Measurements from ENCODE around the gene RYR1.
A peak's percentile ranks its signal among the peaks of the same experiment; 100 is the strongest.
"Not testable (repeated sequence)": the region's sequence is repeated elsewhere in the genome, so short reads cannot be mapped to it uniquely, and the experiment has no call there.

Gene RYR1

DNA sequence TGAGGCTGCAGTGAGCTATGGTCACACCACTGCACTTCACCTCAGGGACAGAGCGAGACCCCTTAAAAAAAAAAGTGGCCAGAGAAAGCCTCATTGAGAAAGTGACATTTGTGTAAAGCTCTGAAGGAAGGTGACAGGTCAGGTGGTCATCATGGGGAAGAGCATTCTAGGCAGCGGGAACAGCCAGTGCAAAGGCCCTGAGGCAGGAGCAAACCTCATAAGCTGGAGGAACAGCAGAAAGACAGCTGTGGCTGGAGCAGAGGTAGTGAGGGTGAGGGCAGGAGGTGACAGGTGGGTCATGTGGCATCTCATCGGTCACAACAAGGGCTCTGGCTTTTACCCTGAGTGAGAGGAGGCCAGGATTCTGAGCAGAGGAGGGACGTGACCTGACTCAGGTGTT is 64.4 kb downstream of the RYR1 start:
- in situ Hi-C loops (cut with HindIII; ENCODE audit: low pct_ligation_motif_present, low pct_unique_long_range_greater_than_20kb, low sequenced_read_pairs), result no loop called here
- DNase-seq, result no peak

DNA sequence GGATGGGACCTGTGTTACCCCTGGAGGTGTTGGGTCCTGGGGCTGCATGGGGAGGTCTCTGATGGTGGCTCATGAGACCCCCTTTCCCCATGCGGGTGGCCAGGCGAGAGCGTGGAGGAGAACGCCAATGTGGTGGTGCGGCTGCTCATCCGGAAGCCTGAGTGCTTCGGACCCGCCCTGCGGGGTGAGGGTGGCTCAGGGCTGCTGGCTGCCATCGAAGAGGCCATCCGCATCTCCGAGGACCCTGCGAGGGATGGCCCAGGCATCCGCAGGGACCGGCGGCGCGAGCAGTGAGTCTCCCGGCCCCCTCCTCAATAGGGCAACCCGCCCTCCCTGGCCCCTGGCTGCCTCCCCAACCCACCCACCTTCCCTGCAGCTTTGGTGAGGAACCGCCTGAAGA is 66.0 kb downstream of the RYR1 start:
- in situ Hi-C loops (cut with HindIII; ENCODE audit: low pct_ligation_motif_present, low pct_unique_long_range_greater_than_20kb, low sequenced_read_pairs), result no loop called here
- DNase-seq, result no peak

DNA sequence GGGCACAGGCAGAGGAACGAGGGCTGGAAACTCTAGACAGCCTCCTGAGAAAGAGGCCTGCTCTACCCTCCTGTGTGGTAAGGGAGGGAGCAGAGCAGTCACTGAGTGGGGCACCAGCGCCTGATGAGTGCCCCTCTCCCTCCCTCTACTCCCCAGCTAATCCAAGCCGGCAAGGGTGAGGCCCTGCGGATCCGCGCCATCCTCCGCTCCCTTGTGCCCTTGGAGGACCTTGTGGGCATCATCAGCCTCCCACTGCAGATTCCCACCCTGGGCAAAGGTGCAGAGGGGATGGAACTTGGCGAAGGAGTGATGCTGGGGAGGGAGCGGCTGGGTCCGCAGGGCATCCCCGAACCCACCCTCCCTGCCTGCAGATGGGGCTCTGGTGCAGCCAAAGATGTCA is 67.0 kb downstream of the RYR1 start:
- in situ Hi-C loops (cut with HindIII; ENCODE audit: low pct_ligation_motif_present, low pct_unique_long_range_greater_than_20kb, low sequenced_read_pairs), result no loop called here
- DNase-seq, result no peak

DNA sequence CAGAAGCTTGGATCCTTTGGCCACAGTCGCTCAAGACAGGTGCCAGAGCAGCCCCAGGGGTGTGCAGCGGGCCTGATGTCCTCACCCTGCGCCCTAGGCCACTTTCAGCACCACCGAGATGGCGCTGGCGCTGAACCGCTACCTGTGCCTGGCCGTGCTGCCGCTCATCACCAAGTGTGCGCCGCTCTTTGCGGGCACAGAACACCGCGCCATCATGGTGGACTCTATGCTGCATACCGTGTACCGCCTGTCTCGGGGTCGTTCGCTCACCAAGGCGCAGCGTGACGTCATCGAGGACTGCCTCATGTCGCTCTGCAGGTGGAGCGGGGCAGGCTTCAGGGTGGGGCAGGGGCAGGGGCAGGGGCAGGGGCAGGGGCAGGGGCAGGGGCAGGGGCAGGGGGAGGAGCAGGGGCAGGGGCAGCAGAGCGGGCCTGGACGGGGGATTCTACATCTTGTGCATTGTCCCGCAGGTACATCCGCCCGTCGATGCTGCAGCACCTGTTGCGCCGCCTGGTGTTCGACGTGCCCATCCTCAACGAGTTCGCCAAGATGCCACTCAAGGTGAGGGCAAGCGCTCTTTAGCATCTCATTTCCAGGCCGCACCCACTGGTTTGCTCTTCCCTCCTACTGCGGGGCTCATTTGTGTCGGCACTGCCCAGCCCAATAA is 69.1 kb downstream of the RYR1 start:
- in situ Hi-C loops (cut with HindIII; ENCODE audit: low pct_ligation_motif_present, low pct_unique_long_range_greater_than_20kb, low sequenced_read_pairs), result no loop called here
- no peak for DNase-seq

DNA sequence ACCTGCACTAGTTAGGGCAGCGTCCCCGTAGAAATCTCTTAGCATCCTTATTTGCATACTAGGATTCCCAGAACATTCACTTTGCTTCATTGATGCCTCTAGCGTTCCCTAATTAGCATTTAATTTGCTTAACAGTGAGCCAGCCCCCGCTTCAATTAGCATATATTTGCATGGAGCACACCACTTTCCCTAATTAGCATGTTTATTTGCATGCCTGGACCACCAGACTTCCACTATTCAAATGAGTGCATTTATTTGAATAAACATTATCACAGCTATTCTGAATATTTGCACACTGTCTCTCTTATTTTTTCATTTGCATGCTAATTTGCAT is 69.6 kb downstream of the RYR1 start:
- no peak for DNase-seq
- in situ Hi-C loops (cut with HindIII; ENCODE audit: low pct_ligation_motif_present, low pct_unique_long_range_greater_than_20kb, low sequenced_read_pairs), result no loop called here

DNA sequence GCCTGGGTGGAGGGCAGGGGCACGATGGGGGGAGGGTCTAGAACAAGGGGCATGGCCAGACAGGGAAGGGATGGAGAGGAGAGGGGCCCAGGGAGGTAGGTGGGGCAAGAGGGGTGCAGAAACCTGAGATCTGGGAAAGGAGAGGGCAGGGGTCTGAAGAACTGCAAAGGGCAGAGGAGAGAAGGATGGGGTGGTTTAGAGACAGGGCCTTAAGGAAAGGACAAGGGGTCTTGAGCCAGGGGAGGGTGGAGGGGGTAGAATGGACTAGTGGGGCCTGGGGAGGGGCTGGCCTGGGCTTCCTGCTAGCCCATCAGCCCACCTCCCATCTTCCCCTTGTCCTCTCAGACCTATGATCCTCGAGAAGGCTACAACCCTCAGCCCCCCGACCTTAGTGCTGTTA is 72.5 kb downstream of the RYR1 start:
- no peak for DNase-seq
- in situ Hi-C loops (cut with HindIII; ENCODE audit: low pct_ligation_motif_present, low pct_unique_long_range_greater_than_20kb, low sequenced_read_pairs), result no loop called here

DNA sequence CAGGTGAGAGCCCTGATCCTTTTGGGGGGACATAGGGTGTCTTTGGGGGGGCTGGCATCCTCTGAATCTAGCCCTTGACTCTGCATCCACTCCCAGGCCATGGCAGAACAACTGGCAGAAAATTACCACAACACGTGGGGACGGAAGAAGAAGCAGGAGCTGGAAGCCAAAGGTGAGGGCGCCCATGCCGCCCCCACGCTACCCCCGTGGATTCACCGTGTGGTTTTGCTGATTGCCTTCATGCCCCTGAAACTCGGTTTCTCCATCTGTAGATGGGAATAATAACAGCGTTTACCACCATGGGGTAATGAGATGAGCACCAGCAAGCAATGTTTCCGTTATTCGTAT is 72.9 kb downstream of the RYR1 start:
- DNase-seq, result no peak
- in situ Hi-C loops (cut with HindIII; ENCODE audit: low pct_ligation_motif_present, low pct_unique_long_range_greater_than_20kb, low sequenced_read_pairs), result no loop called here

DNA sequence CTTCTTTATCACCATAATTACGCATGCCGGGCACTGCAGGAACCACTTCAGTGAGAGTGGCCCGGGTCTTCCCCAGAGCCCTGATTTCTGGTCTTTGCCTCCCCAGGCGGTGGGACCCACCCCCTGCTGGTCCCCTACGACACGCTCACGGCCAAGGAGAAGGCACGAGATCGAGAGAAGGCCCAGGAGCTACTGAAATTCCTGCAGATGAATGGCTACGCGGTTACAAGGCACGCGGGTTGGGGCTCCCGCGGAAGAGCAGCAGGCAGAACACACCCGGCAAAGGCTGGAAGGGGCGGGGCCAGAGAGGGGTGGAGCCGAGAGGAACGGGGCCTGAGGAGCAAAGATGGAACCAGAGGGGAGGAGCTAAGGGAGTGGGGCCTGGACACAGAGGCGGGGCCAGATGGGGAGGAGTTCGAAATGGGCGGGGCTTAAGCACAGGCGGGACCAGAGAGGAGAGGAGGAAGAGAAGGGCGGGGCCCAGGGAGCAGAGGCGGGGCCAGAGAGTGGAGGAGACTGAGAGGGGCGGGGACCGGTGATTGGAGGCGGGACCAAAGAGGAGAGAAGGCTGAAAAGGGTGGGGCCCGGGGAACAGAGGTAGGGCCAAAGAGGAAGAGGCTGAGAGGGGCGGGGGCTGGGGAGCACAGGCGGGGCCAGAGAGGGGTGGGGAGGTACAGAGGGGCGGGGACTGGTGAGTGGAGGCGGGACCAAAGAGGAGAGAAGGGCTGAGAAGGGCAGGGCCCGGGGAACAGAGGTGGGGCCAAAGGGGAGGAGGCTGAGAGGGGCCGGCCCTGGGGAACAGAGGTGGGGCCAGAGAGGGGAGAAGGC is 73.4 kb downstream of the RYR1 start:
- DNase-seq, result peak; percentile 70
- in situ Hi-C loops (cut with HindIII; ENCODE audit: low pct_ligation_motif_present, low pct_unique_long_range_greater_than_20kb, low sequenced_read_pairs), result no loop called here

DNA sequence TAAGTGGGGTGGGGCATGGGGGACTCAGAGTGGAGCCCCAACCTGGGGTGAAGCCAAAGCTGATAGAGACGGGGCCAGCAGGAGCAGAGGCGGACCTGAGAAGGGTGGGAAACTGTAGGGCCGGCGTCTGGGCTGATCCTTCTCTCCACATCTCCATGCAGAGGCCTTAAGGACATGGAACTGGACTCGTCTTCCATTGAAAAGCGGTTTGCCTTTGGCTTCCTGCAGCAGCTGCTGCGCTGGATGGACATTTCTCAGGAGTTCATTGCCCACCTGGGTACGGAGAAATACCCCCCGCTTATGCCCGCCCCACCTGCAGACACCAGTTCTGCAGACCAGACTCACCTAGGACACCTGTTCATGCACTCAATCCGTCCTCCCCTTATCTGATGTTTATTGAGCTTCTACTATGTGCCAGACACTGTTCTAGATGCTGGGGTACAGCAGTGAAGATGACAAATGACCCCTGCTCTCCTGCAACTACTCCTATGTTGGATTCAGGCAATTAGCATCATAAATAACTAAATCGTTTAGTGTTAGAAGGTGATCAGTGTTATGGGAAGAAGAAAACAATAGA is 74.1 kb downstream of the RYR1 start:
- DNase-seq, result no peak

DNA sequence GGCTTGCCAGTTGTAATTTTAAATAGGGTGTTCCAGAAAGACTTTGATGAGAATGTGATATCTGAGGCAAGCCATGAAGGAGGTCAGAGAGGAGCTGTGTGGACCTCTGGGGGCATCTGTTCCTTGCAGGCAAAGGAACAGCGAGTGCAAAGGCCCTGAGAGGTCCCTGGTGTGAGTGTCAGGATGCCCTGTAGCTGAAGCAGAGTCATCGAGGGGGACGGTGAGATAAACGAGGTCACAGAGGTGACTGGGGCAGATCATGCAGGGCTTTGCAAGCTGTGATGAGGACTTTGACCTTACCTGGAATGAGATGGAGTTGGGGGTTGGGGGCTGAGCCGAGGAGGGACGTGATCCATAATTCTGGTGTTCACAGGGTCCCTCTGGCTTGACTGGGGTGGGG is 75.0 kb downstream of the RYR1 start:
- DNase-seq, result no peak
- in situ Hi-C loops (cut with HindIII; ENCODE audit: low pct_ligation_motif_present, low pct_unique_long_range_greater_than_20kb, low sequenced_read_pairs), result no loop called here

More for the DNA sequence above, 74.1 kb downstream of the RYR1 start:
- in situ Hi-C loops (cut with HindIII; ENCODE audit: low pct_ligation_motif_present, low pct_unique_long_range_greater_than_20kb, low sequenced_read_pairs), result no loop called here

DNA sequence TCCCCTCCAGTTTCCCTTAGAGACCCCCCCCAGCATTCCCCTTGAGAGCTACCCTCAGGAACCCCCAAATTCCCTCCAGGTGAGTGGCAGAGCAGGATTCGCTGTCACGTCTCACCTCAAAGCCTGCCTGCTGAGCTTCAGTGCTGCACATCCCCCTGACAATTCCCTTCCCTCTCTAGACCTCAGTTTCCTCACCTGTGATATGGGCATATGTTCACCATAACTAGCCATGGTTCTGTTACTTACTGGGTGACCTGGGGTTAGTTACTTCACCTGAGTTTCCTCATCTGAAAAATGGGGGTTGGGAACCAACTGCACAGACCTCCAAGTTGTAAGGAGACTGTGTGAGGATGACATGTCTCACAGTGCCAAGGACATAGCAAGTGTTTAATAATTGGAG is 75.5 kb downstream of the RYR1 start:
- DNase-seq, result no peak
- in situ Hi-C loops (cut with HindIII; ENCODE audit: low pct_ligation_motif_present, low pct_unique_long_range_greater_than_20kb, low sequenced_read_pairs), result no loop called here

DNA sequence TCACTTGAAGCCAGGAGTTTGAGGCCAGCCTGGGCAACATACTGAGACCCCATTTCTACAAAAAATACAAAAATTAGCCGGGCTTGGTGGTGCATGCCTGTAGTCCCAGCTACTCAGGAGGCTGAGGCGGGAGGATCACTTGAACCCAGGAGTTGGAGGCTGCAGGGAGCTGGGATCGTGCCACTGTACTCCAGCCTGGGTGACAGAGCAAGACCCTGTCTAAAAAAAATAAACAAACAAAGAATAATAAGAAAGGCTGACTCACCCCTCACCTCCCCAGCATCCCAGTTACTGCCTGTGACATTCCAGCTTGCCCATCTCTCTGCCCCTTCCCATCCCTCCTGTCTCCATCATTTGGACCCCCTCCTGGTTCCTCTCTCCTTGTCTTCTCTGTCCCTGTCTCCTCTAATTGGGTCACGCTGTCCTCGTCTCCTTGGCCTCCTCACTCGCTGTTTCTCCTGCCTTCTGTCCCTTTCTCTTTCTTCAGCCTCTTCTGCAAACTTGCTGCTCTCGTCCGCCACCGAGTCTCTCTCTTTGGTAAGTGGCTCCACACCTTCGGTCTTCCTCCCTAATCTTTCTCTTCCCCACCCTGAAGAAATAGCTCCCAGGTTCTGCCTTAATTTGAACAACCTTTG is 77.7 kb downstream of the RYR1 start:
- DNase-seq, result no peak
- in situ Hi-C loops (cut with HindIII; ENCODE audit: low pct_ligation_motif_present, low pct_unique_long_range_greater_than_20kb, low sequenced_read_pairs), result no loop called here

DNA sequence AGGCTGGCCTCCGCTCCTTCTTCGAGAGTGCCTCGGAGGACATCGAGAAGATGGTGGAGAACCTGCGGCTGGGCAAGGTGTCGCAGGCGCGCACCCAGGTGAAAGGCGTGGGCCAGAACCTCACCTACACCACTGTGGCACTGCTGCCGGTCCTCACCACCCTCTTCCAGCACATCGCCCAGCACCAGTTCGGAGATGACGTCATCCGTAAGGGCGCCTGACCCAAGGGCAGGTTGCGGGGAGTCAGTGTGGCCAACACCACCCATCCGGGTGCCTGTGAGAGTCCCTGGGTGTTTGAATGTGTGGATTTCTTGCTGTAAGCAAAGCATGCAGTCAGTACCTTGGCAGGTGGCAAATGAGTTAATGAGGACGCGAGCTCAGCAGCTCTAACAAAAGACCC is 78.8 kb downstream of the RYR1 start:
- DNase-seq, result no peak
- in situ Hi-C loops (cut with HindIII; ENCODE audit: low pct_ligation_motif_present, low pct_unique_long_range_greater_than_20kb, low sequenced_read_pairs), result no loop called here

DNA sequence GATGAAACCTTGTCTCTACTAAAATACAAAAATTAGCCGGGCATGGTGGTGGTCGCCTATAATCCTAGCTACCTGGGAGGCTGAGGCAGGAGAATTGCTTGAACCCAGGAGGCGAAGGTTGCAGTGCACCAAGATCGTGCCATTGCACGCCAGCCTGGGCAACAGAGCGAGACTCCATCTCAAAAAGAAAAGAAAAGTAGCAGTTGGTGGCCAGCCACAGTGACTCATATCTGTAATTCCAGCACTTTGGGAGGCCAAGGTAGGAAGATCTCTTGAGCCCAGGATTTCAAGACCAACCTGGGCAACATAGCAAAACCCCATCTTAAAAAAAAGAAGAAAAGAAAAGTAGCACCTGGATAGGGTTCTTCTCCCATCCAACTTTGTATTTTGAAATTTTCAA is 79.7 kb downstream of the RYR1 start:
- in situ Hi-C loops (cut with HindIII; ENCODE audit: low pct_ligation_motif_present, low pct_unique_long_range_greater_than_20kb, low sequenced_read_pairs); DNase-seq: not testable (repeated sequence)

DNA sequence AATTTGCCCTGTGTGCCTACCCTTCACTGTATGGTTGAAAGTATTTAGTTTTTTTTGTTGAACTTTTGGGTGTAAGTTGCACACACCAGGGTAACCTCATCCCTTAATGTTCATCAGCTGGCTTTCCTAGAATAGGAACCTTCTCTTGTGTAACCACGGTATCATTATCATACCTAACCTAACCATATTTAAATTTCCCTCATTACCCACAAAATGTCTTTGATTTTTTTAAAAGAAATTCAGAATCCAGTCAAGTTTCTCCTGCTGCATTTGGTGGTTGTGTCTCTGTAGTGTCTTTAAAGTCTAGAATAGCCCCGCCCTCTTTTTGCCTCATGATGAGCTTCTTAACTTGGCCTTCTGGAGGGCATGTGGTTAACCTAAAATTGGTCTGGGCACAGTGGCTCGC is 80.3 kb downstream of the RYR1 start:
- no peak for DNase-seq
- in situ Hi-C loops (cut with HindIII; ENCODE audit: low pct_ligation_motif_present, low pct_unique_long_range_greater_than_20kb, low sequenced_read_pairs), result no loop called here

DNA sequence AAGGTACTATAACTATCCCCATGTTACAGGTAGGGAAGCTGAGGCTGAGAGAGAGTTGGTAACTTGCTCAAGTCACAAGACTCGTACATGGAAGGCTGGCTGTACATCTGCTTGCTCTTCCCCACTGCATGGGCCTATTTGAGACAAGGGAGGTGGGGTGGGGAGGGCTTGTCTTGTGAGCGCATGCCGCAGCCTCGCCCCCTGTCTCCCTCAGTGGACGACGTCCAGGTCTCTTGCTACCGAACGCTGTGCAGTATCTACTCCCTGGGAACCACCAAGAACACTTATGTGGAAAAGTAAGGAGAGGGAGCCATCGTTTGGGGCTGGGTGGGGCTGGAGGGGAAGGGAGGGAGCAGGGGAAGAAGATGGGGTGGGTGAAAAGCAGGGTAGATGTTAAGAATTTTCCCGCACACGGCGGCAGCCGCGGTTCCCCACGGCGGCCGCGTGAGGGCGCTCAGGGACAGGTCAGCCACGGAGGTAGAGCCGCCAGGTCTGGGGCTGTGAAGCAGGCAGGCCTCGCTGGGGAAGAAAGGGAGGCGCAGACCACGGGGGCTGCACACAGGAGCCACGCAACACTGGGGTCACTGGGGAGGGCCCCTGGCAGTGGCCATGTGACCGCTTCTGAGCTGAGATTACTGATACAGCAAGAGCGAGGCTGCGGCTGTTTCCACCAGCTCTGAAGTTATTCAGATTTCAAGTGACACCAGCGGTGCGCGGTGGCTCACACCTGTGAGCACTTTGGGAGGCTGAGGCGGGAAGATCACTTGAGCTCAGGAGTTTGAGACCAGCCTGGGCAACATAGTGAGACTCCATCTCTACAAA is 81.5 kb downstream of the RYR1 start:
- in situ Hi-C loops (cut with HindIII; ENCODE audit: low pct_ligation_motif_present, low pct_unique_long_range_greater_than_20kb, low sequenced_read_pairs), result no loop called here
- DNase-seq, result peak; percentile 44

DNA sequence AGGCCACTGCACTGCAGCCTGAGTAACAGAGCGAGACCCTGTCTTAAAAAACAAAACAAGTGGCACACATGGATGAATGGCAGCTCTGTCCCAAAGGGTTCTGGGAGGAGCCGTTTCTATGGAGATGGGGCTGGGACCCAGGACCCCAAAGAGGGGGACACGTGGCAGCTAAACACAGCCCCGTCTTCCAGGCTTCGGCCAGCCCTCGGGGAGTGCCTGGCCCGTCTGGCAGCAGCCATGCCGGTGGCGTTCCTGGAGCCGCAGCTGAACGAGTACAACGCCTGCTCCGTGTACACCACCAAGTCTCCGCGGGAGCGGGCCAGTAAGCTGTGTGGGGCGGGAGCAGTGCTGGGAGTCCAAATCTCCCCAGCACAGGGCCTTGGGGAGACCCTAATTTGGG is 82.4 kb downstream of the RYR1 start:
- in situ Hi-C loops (cut with HindIII; ENCODE audit: low pct_ligation_motif_present, low pct_unique_long_range_greater_than_20kb, low sequenced_read_pairs), result no loop called here

DNA sequence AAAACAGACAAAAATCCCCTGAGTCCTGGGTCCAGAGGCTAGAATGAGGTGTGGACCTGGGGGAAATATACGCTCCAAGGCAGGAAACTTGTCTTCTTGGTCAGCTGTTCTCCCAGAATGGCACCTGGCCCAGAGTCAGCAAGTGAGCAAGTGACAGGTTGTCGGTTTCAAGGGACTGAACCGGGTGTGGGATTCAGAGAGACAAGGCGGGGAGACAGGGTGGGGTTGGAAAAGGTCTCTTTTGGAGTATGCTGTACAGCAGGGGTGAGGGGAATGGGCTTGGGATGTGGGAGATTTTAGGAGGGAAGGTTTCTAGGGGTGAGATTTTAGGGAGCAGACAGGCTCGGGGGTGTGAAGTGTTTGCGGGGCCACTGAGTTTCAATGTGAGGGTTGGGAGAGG is 83.3 kb downstream of the RYR1 start:
- in situ Hi-C loops (cut with HindIII; ENCODE audit: low pct_ligation_motif_present, low pct_unique_long_range_greater_than_20kb, low sequenced_read_pairs), result no loop called here
- no peak for DNase-seq

More for the DNA sequence above, 82.4 kb downstream of the RYR1 start:
- DNase-seq, result no peak

DNA sequence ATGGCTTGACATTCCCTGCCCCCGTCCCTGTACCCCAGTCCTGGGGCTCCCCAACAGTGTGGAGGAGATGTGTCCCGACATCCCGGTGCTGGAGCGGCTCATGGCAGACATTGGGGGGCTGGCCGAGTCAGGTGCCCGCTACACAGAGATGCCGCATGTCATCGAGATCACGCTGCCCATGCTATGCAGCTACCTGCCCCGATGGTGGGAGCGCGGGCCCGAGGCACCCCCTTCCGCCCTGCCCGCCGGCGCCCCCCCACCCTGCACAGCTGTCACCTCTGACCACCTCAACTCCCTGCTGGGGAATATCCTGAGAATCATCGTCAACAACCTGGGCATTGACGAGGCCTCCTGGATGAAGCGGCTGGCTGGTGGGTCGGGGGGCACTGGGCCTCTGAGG is 83.8 kb downstream of the RYR1 start:
- in situ Hi-C loops (cut with HindIII; ENCODE audit: low pct_ligation_motif_present, low pct_unique_long_range_greater_than_20kb, low sequenced_read_pairs), result no loop called here
- DNase-seq, result no peak
